ENCODE results near the gene HPCAL1.
"Not testable (repeated sequence)": the region's sequence is repeated elsewhere in the genome, so short reads cannot be mapped to it uniquely, and the experiment has no call there.

The HPCAL1 gene

GRCh38 chr2:10437806-10438205 lies 135.1 kb downstream of the HPCAL1 start:
- TF ChIP-seq, protein P1, sequence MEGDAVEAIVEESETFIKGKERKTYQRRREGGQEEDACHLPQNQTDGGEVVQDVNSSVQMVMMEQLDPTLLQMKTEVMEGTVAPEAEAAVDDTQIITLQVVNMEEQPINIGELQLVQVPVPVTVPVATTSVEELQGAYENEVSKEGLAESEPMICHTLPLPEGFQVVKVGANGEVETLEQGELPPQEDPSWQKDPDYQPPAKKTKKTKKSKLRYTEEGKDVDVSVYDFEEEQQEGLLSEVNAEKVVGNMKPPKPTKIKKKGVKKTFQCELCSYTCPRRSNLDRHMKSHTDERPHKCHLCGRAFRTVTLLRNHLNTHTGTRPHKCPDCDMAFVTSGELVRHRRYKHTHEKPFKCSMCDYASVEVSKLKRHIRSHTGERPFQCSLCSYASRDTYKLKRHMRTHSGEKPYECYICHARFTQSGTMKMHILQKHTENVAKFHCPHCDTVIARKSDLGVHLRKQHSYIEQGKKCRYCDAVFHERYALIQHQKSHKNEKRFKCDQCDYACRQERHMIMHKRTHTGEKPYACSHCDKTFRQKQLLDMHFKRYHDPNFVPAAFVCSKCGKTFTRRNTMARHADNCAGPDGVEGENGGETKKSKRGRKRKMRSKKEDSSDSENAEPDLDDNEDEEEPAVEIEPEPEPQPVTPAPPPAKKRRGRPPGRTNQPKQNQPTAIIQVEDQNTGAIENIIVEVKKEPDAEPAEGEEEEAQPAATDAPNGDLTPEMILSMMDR (IDR thresholded peaks at IDR 0.05; ENCODE audit: insufficient read depth, low read length, missing control alignments) = no peak
- DNase-seq (ENCODE audit: low read depth, low spot score) = no peak
- no peak overlapping the region for H3K4me3 ChIP-seq (ENCODE audit: low read depth, low read length)
- ChIA-PET POLR2A (interaction anchor here (1.3 to 1.8 kb wide), 2 partner anchors 10 to 358 kb away, joined by 3 to 6 read pairs; partner anchors contain the start of gene ODC1), CTCF (interaction anchor here (1.0 to 12.0 kb wide), 6 partner anchors 10 to 368 kb away, joined by 3 to 482 read pairs (median 86); partner anchors contain the start of genes ODC1 and RRM2)

DNA sequence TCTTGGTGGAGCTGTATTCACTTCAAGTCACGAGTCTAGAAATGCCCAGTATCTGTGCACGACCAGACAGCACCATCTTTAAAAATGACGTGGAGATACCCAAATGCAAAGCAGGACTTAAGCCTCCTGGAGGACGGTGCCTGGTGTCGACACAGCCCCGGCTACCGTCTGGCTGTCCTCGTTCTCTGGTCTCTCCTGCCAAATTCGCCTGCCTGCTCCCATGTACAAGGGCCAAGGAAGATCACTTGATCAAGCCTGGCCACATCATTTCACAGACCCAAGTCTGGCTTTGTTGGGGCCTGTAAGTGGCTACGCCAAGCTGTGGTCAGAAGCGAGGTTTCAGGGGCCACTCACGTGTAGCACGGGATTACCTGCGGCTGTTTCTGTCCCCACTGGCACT lies 136.0 kb downstream of the HPCAL1 start:
- no peak overlapping the region for H3K4me3 ChIP-seq (ENCODE audit: low read depth, low read length)
- ChIA-PET CTCF (interaction anchor here (0.8 to 12.0 kb wide), 11 partner anchors 8 to 639 kb away, joined by 3 to 482 read pairs (median 7); partner anchors contain the start of gene RRM2), POLR2A (interaction anchor here (1.8 kb wide), 1 partner anchor 9 kb away, joined by 6 read pairs; the partner anchor contains the start of gene ODC1)
- DNase-seq (ENCODE audit: low read depth, low spot score) = no peak
- TF ChIP-seq, protein P1 (IDR thresholded peaks at IDR 0.05; ENCODE audit: insufficient read depth, low read length, missing control alignments) = no peak

GRCh38 chr2:10439185-10439879 lies 136.6 kb downstream of the HPCAL1 start:
- H3K4me3 ChIP-seq (ENCODE audit: low read depth, low read length) = no peak overlapping the region
- TF ChIP-seq, protein P1 (IDR thresholded peaks at IDR 0.05; ENCODE audit: insufficient read depth, low read length, missing control alignments) = no peak
- CTCF ChIA-PET = interaction anchor here (0.8 to 12.0 kb wide), 13 partner anchors 9 to 640 kb away, joined by 3 to 482 read pairs (median 7); partner anchors contain the start of gene RRM2
- POLR2A ChIA-PET = interaction anchor here (0.6 to 1.8 kb wide), 2 partner anchors 8 to 301 kb away, joined by 3 to 6 read pairs; partner anchors contain the start of gene ODC1
- DNase-seq (ENCODE audit: low read depth, low spot score) = no peak

GRCh38 chr2:10439971-10440370 lies 137.3 kb downstream of the HPCAL1 start:
- H3K4me3 ChIP-seq (ENCODE audit: low read depth, low read length) = no peak overlapping the region
- ChIA-PET POLR2A (interaction anchor here (1.8 kb wide), 1 partner anchor 8 kb away, joined by 6 read pairs; the partner anchor contains the start of gene ODC1), CTCF (interaction anchor here (1.2 to 12.0 kb wide), 8 partner anchors 9 to 641 kb away, joined by 3 to 482 read pairs (median 6); partner anchors contain the start of gene RRM2)
- DNase-seq (ENCODE audit: low read depth, low spot score) = no peak
- TF ChIP-seq, protein P1 (IDR thresholded peaks at IDR 0.05; ENCODE audit: insufficient read depth, low read length, missing control alignments) = no peak

GRCh38 chr2:10440736-10441135 lies 138.0 kb downstream of the HPCAL1 start:
- no peak overlapping the region for H3K4me3 ChIP-seq (ENCODE audit: low read depth, low read length)
- ChIA-PET POLR2A (no interaction called here), CTCF (interaction anchor here (1.2 to 12.0 kb wide), 5 partner anchors 17 to 371 kb away, joined by 3 to 482 read pairs (median 13); partner anchors contain the start of gene RRM2)
- TF ChIP-seq, protein P1 (IDR thresholded peaks at IDR 0.05; ENCODE audit: insufficient read depth, low read length, missing control alignments) = no peak
- no peak for DNase-seq (ENCODE audit: low read depth, low spot score)

DNA sequence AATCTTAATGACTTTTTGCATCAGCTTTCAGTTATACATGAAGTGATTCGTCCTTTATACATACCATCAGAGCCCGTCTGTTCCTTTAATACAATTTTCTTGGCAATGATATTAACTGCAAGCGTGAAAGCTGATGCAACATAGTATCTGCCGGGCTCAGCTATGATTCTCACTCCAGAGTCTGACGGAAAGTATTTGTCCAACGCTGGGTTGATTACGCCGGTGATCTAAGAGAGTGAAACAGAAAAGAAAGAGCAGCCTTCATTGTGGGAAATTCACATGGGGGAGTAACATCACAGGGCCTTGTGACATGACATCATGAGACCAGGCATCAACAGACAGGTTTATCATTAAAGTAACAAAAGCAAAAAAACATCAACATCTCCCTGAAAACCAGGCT lies 139.2 kb downstream of the HPCAL1 start:
- ChIA-PET POLR2A (interaction anchor here (0.5 kb wide), 1 partner anchor 313 kb away, joined by 3 read pairs; no protein-coding TSS in a partner anchor), CTCF (interaction anchor here (1.0 to 1.1 kb wide), 3 partner anchors 33 to 392 kb away, joined by 3 to 4 read pairs (median 3); no protein-coding TSS in a partner anchor)
- no peak for DNase-seq (ENCODE audit: low read depth, low spot score)
- no peak overlapping the region for H3K4me3 ChIP-seq (ENCODE audit: low read depth, low read length)
- TF ChIP-seq, protein P1 (IDR thresholded peaks at IDR 0.05; ENCODE audit: insufficient read depth, low read length, missing control alignments) = no peak

DNA sequence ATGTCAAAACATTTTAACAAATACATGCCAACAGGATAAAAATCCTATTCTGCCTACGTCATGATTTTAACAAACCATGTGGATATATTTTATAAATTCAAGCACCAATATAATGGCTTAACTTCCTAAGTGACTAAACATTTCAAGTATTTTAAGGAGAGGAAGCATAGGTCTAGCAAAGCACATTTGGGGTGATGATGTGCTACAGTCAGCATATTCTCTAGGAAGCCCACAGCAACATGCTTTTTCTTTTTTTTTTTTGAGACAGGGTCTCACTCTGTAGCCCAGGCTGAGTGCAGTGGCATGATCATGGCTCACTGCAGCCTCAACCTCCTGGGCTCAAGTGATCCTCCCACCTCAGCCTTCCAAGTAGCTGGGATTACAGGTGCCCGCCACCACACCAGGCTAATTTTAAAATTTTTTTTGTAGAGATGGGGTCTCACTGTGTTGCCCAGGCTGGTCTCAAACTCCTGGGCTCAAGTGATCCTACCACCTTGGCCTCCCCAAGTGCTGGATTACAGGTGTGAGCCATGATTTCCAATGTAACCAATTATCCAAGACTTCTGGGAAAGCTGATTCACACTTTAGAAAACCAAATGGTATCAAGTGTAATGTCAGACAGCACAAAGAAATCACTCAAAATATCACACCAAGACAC lies 139.9 kb downstream of the HPCAL1 start:
- H3K4me3 ChIP-seq (ENCODE audit: low read depth, low read length); DNase-seq (ENCODE audit: low read depth, low spot score); POLR2A ChIA-PET: not testable (repeated sequence)
- CTCF ChIA-PET = interaction anchor here (0.6 to 1.3 kb wide), 7 partner anchors 8 to 392 kb away, joined by 3 to 4 read pairs (median 3); no protein-coding TSS in a partner anchor

All from AG04449 (cell line).